GM23338 (cell line): ENCODE data around the gene UBE2F. TPM values are rescaled to one million over a fixed set of nuclear protein-coding genes. Genes with fewer than 3 reads are reported as not detected.

Experiments used
- ATAC-seq: fragments of 200-7000 bp; cut with Tn5 transposase; 3 replicates; pipeline ENCODE4 v1.9.1; 2020
- DNase-seq: peaks from one replicate; pipeline ENCODE4 v3.0.0-alpha.2; 2015; ENCODE audit warnings: low spot score
- H2AFZ ChIP-seq: fragments of 200-600 bp; sonication (generic); 2 replicates; pipeline ENCODE4 v1.8.0; 2016; ENCODE audit warnings: antibody characterized with exemption, mild to moderate bottlenecking, moderate library complexity
- H3F3A ChIP-seq: fragments of 200-600 bp; sonication (generic); replicated peaks from 2 replicates; pipeline ENCODE4 v1.8.0; 2017; ENCODE audit warnings: antibody characterized with exemption, mixed run types, low read depth
- H3K27ac ChIP-seq: fragments of 200-600 bp; sonication (generic); 2 replicates; pipeline ENCODE4 v1.6.1; 2016; ENCODE audit warnings: low read depth
- H3K27me3 ChIP-seq: fragments of 200-600 bp; sonication (generic); 2 replicates; pipeline ENCODE4 v1.8.0; 2016; ENCODE audit warnings: mild to moderate bottlenecking, mixed run types, moderate library complexity; ENCODE audit not compliant: insufficient read depth
- H3K36me3 ChIP-seq: fragments of 200-600 bp; sonication (generic); 2 replicates; pipeline ENCODE4 v1.8.0; 2016; ENCODE audit warnings: mild to moderate bottlenecking; ENCODE audit not compliant: insufficient read depth
- H3K4me1 ChIP-seq: fragments of 200-600 bp; sonication (generic); 2 replicates; pipeline ENCODE4 v1.8.0; 2016; ENCODE audit warnings: mild to moderate bottlenecking, moderate library complexity; ENCODE audit not compliant: insufficient read depth
- H3K4me2 ChIP-seq: fragments of 200-600 bp; sonication (generic); 2 replicates; pipeline ENCODE4 v1.7.1; 2017; ENCODE audit warnings: mixed run types
- H3K4me3 ChIP-seq: fragments of 200-600 bp; sonication (generic); 2 replicates; pipeline ENCODE4 v1.6.1; 2016; ENCODE audit warnings: mixed run types
- H3K79me2 ChIP-seq: fragments of 200-600 bp; sonication (generic); replicated peaks from 2 replicates; pipeline ENCODE4 v1.8.0; 2017; ENCODE audit warnings: mild to moderate bottlenecking; ENCODE audit not compliant: insufficient read depth
- H3K9me2 ChIP-seq: fragments of 200-600 bp; sonication (generic); 2 replicates; pipeline ENCODE4 v1.8.0; 2017; ENCODE audit not compliant: insufficient read depth
- H4K20me1 ChIP-seq: fragments of 200-600 bp; sonication (generic); replicated peaks from 2 replicates; pipeline ENCODE4 v1.8.0; 2017; ENCODE audit warnings: mild to moderate bottlenecking; ENCODE audit not compliant: insufficient read depth
- H3K27ac Mint-ChIP-seq: 2 replicates; pipeline ENCODE4 v1.8.0; 2020; ENCODE audit warnings: inconsistent platforms, mild to moderate bottlenecking, moderate library complexity, mixed read lengths
- H3K27me3 Mint-ChIP-seq: 3 replicates; pipeline ENCODE4 v1.8.0; 2022; ENCODE audit warnings: low read depth, mild to moderate bottlenecking, moderate library complexity, mixed read lengths, inconsistent platforms; ENCODE audit not compliant: insufficient read depth, poor library complexity
- H3K36me3 Mint-ChIP-seq: 3 replicates; pipeline ENCODE4 v1.8.0; 2021; ENCODE audit warnings: low read depth, mild to moderate bottlenecking, inconsistent platforms, moderate library complexity, mixed read lengths
- H3K4me1 Mint-ChIP-seq: 3 replicates; pipeline ENCODE4 v1.8.0; 2020; ENCODE audit warnings: mild to moderate bottlenecking, inconsistent platforms, mixed read lengths
- H3K4me3 Mint-ChIP-seq: 3 replicates; pipeline ENCODE4 v1.8.0; 2021; ENCODE audit warnings: moderate library complexity, mild to moderate bottlenecking, inconsistent platforms, mixed read lengths
- H3K9me3 Mint-ChIP-seq: 3 replicates; pipeline ENCODE4 v1.8.0; 2020; ENCODE audit warnings: moderate library complexity, mild to moderate bottlenecking, inconsistent platforms, mixed read lengths
- ETS1 ChIP-seq: IDR thresholded peaks from 2 replicates; pipeline ENCODE4 v1.6.1; 2016; ENCODE audit warnings: antibody characterized with exemption
- EZH2phosphoT487 ChIP-seq: fragments of 200-600 bp; sonication (generic); IDR thresholded peaks from one replicate; pipeline ENCODE4 v1.8.1; 2018; ENCODE audit warnings: antibody characterized with exemption; ENCODE audit not compliant: unreplicated experiment
- JUNB ChIP-seq: IDR thresholded peaks from one replicate; pipeline ENCODE4 v1.6.1; 2016; ENCODE audit warnings: antibody characterized with exemption; ENCODE audit not compliant: unreplicated experiment
- POLR2AphosphoS5 ChIP-seq: IDR thresholded peaks from 2 replicates; pipeline ENCODE4 v1.6.1; 2016; ENCODE audit warnings: antibody characterized with exemption, low read depth
- STAT1 ChIP-seq: IDR thresholded peaks from one replicate; pipeline ENCODE4 v1.6.1; 2016; ENCODE audit warnings: antibody characterized with exemption; ENCODE audit not compliant: unreplicated experiment
- ZNF462 ChIP-seq: fragments of 250-450 bp; sonication (Bioruptor Pico); IDR thresholded peaks from 2 replicates; pipeline ENCODE4 v1.5.0; 2020; ENCODE audit warnings: mild to moderate bottlenecking, moderate library complexity
- polyA plus RNA-seq: library from polyadenylated mRNA; unstranded; fragments of >200 nt; fragmentation: Nextera tagmentation; extraction: Ambion mirVana; gene quantifications from 2 replicates; pipeline ENCODE4 v1.2.1, GENCODE V29; 2016
- total RNA-seq: library from RNA; depleted of rRNA; stranded (reverse); fragments of >200 nt; shearing (Covaris generic); gene quantifications from 2 replicates; pipeline ENCODE4 v1.2.3, GENCODE V29; 2014

UBE2F gene
- total and polyA plus RNA-seq, 2 experiments from 2014 or later: 98.2 to 106 TPM

- Histone ChIP-seq H2AFZ (no peak overlapping the region), H3K4me3 (no peak overlapping the region), H3K36me3 (peaks cover 6% of the 10 kb centered on the region; the same call in 1 of the 2 replicates), H3K79me2 (peaks cover 92% of the 10 kb centered on the region), H3K27ac (no peak overlapping the region), H3F3A (no peaks in the 10 kb centered on the region), H3K4me2 (no peak overlapping the region), H3K27me3 (no peaks in the 10 kb centered on the region), H4K20me1 (peaks cover 52% of the 10 kb centered on the region), H3K9me2 (no peaks in the 10 kb centered on the region), H3K4me1 (peaks cover 19% of the 10 kb centered on the region)
- peaks cover 11% of the 10 kb centered on the region; the same call in 1 of the 3 replicates for H3K36me3 Mint-ChIP-seq
- DNase-seq (no peak), ATAC-seq (no peak)
- peaks cover 35% of the 10 kb centered on the region for H3K4me1 Mint-ChIP-seq
- no peak overlapping the region for H3K4me3 Mint-ChIP-seq
- H3K9me3 Mint-ChIP-seq: no peaks in the 10 kb centered on the region
- peaks cover 3% of the 10 kb centered on the region for H3K27me3 Mint-ChIP-seq
- TF ChIP-seq ZNF462 (CRISPR knock-in tag) (no peak), EZH2phosphoT487 (no peak), ETS1 (no peak), JUNB (no peak), STAT1 (no peak)
- no peak overlapping the region for H3K27ac Mint-ChIP-seq
Measured at GRCh38 chr2:237971661-237972060, 4.8 kb downstream of the UBE2F start.

- no peak overlapping the region for H3K4me3 ChIP-seq
- Mint-ChIP-seq H3K27ac (no peak overlapping the region), H3K4me1 (peaks cover 35% of the 10 kb centered on the region), H3K4me3 (no peak overlapping the region), H3K27me3 (peaks cover 3% of the 10 kb centered on the region), H3K9me3 (no peaks in the 10 kb centered on the region), H3K36me3 (peaks cover 11% of the 10 kb centered on the region; the same call in 1 of the 3 replicates)
- H3K27ac ChIP-seq: no peak overlapping the region
- peaks cover 6% of the 10 kb centered on the region; the same call in 1 of the 2 replicates for H3K36me3 ChIP-seq
- ATAC-seq (no peak), DNase-seq (no peak)
- peaks cover 96% of the 10 kb centered on the region for H3K79me2 ChIP-seq
- no peaks in the 10 kb centered on the region for H3F3A ChIP-seq
- H4K20me1 ChIP-seq: peaks cover 52% of the 10 kb centered on the region
- no peak overlapping the region for H2AFZ ChIP-seq
- no peaks in the 10 kb centered on the region for H3K9me2 ChIP-seq
- peaks cover 19% of the 10 kb centered on the region for H3K4me1 ChIP-seq
- H3K27me3 ChIP-seq: no peaks in the 10 kb centered on the region
- no peak overlapping the region for H3K4me2 ChIP-seq
- TF ChIP-seq POLR2AphosphoS5: no peak
Measured at GRCh38 chr2:237972211-237972610, 5.4 kb downstream of the UBE2F start.
